Measurements from ENCODE around the gene FLRT2. TPM values are rescaled to one million over a fixed set of nuclear protein-coding genes. Genes with fewer than 3 reads are reported as not detected.

FLRT2 gene
- total and polyA plus RNA-seq, 2 of the 4 experiments (the other 2 are of a cell fraction): 10.2 to 13.1 TPM

DNA sequence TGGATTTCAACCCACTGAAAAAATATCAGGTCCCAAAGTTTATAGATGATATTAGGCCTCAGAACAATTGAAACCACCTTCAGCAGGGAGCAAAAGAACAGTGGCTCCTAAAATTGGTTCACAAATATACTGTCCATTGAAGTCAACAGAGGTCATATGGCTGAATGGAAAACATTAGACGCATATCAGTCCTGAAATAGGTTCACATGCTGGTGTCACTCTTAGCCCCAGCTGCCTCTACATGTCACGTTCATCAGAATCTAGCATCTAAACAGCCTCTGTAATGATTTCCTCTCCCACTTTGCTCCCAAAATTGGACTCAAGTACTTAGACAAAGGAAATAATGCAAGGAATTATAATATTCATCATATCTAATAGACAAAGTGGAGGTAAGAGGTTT lies 8.7 kb downstream of the FLRT2 start:
- no peak overlapping the region for H2BK20ac ChIP-seq (ENCODE audit: low read depth, low read length)
- no peak overlapping the region for H3K14ac ChIP-seq (replicated peaks; ENCODE audit: low read depth, low read length)
- H3K56ac ChIP-seq (ENCODE audit: extremely low read depth, insufficient read depth, low read length): no peak overlapping the region
- H3K23ac ChIP-seq (ENCODE audit: low read depth, low read length): no peak overlapping the region
- peaks cover 3% of the 10 kb centered on the region; the same call in 1 of the 2 replicates for H4K20me1 ChIP-seq (ENCODE audit: insufficient read depth, low read length)
- no peak overlapping the region for H2AK9ac ChIP-seq (replicated peaks; ENCODE audit: low read depth, low read length, poor library complexity)
- H3K9me1 ChIP-seq (ENCODE audit: insufficient read depth, low read length): no peaks in the 10 kb centered on the region
- intact Hi-C loops (cut with micrococcal nuclease): loop anchor here (5.0 to 10.0 kb wide), 3 partner anchors 1454 to 1796 kb away; no protein-coding TSS in a partner anchor
- no peak overlapping the region for H2BK5ac ChIP-seq (ENCODE audit: low read depth, low read length, poor library complexity, severe bottlenecking)
- BruUV-seq (replicated peaks): no TSS peak
- no CpG with 5 or more reads among the region's 2 CpGs for WGBS, 2 experiments (ENCODE audit: extremely low coverage in 2 of 2, insufficient read length in 1 of 2)
- no peak overlapping the region for H4K91ac ChIP-seq (ENCODE audit: insufficient read depth, low read depth, low read length)
- H2BK15ac ChIP-seq (ENCODE audit: low read depth, low read length): no peak overlapping the region
- no peak overlapping the region for H3K4me2 ChIP-seq (ENCODE audit: low read depth, low read length)
- H3K4me3 ChIP-seq (ENCODE audit: insufficient read depth, low read depth, low read length): no peak overlapping the region
- H3K9ac ChIP-seq (ENCODE audit: low read depth, low read length): no peak overlapping the region
- H3K27me3 ChIP-seq (ENCODE audit: control insufficient read depth, insufficient read depth, low read length): no peaks in the 10 kb centered on the region
- H3K79me1 ChIP-seq (ENCODE audit: low read depth in 1 of 2, low read length in 2 of 2): peaks cover 15 to 44% of the 10 kb centered on the region in 2 experiments
- ChIA-PET CTCF (interaction anchor here (0.6 kb wide), 1 partner anchor 1175 kb away, joined by 3 read pairs; no protein-coding TSS in a partner anchor), POLR2A (ENCODE audit: unreplicated experiment) (no interaction called here)
- no peak overlapping the region for H3K18ac ChIP-seq (ENCODE audit: low read depth, low read length)
- H3K27ac ChIP-seq (ENCODE audit: insufficient read depth, low read length): no peak overlapping the region
- no peak overlapping the region for H2AFZ ChIP-seq (replicated peaks; ENCODE audit: low read length, poor library complexity)
- no peak overlapping the region for H3K4ac ChIP-seq (ENCODE audit: low read depth, low read length)
- ATAC-seq (ENCODE audit: low read depth) (no peak), DNase-seq (no peak)
- H2AK5ac ChIP-seq (ENCODE audit: low read depth, low read length): no peak overlapping the region
- no peak overlapping the region for H4K8ac ChIP-seq (ENCODE audit: low read depth in 2 of 2, low read length in 2 of 2)
- peaks cover 6% of the 10 kb centered on the region for H3K36me3 ChIP-seq (ENCODE audit: control insufficient read depth, insufficient read depth, low read length)
- dilution Hi-C loops (cut with HindIII; ENCODE audit: low sequenced_read_pairs, unreplicated experiment): no loop called here
- in situ Hi-C loops (cut with MboI; ENCODE audit: low sequenced_read_pairs): loop anchor here (25.0 kb wide), 1 partner anchor 499 kb away; no protein-coding TSS in a partner anchor
- no peak for TF ChIP-seq NFE2L2 (IDR thresholded peaks at IDR 0.05; ENCODE audit: low read depth, low read length)
- no peak for TF ChIP-seq MAFK (IDR thresholded peaks at IDR 0.05; ENCODE audit: low read depth, low read length)
- H3K4me1 ChIP-seq (ENCODE audit: control insufficient read depth, insufficient read depth, low read length): no peaks in the 10 kb centered on the region; the same call in 1 of the 2 replicates
- H4K5ac ChIP-seq (ENCODE audit: low read depth, low read length): no peak overlapping the region
- H3K9me3 ChIP-seq (ENCODE audit: control insufficient read depth, insufficient read depth, low read length): no peaks in the 10 kb centered on the region
- H2BK120ac ChIP-seq (ENCODE audit: low read depth, low read length): no peak overlapping the region
